ENCODE results near the gene EXOC3L4. TPM values are rescaled to one million over a fixed set of nuclear protein-coding genes. Genes with fewer than 3 reads are reported as not detected.
A peak's percentile ranks its signal among the peaks of the same experiment; 100 is the strongest.

The EXOC3L4 gene
- total and polyA plus RNA-seq, 2 experiments from 2014 or later: not detected

DNA sequence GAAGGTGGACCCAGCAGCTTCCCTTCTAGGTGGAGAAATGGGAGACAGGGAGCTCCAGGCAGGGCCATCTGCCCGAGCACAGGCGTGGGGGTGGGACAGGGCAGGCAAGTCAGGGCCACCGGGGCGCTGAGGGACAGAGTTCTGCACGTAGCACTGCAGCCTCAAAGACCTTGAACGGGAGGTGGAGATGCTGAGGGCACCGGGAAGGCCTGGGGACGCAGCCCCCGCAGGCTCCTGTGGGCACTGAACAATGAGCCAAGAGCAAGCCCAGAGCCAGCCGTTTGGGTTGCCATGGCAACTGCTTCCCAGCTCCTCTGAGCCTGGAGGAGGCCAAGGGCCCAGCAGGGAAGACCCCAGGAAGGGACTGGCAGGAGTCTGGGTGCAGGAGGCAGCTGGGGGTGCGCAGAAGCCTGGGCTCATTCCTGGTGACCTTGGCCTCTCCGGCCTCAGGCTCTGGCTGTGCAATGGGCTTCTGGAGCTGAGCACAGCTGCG, 7.1 kb upstream of the EXOC3L4 start:
- TF ChIP-seq EZH2phosphoT487 (IDR thresholded peaks at IDR 0.05; ENCODE audit: insufficient read depth, low read depth): no peak
- TF ChIP-seq EZH2 (IDR thresholded peaks at IDR 0.05; ENCODE audit: insufficient read depth, poor library complexity, severe bottlenecking): no peak
- DNase-seq: no peak
- no peaks in the 10 kb centered on the region for H3F3A ChIP-seq (ENCODE audit: insufficient read depth)
- H3K27ac ChIP-seq: no peak overlapping the region
- H3K9me2 ChIP-seq (ENCODE audit: insufficient read depth): no peaks in the 10 kb centered on the region
- H3K27me3 ChIP-seq (replicated peaks; ENCODE audit: insufficient read depth): peaks cover 6% of the 10 kb centered on the region; the same call in 1 of the 2 replicates
- H3K79me2 ChIP-seq (ENCODE audit: insufficient read depth): no peaks in the 10 kb centered on the region
- in situ Hi-C loops (cut with MboI): loop anchor here (10.0 kb wide), 1 partner anchor 197 kb away; no protein-coding TSS in a partner anchor
- H4K20me1 ChIP-seq (ENCODE audit: insufficient read depth): no peaks in the 10 kb centered on the region
- H3K4me2 ChIP-seq (ENCODE audit: unreplicated experiment): no peak overlapping the region
- 75 to 79% methylated on average over 12 to 13 of the region's 13 CpGs for WGBS, 2 experiments (ENCODE audit: low coverage in 1 of 2, low lambda C conversion rate in 2 of 2, missing lambda C conversion rate in 2 of 2)
- no peaks in the 10 kb centered on the region for H3K9me3 ChIP-seq (ENCODE audit: low read depth)
- H3K36me3 ChIP-seq (ENCODE audit: low read depth): no peaks in the 10 kb centered on the region
- H2AFZ ChIP-seq: no peak overlapping the region
- no peaks in the 10 kb centered on the region for H3K4me1 ChIP-seq (ENCODE audit: insufficient read depth)
- no peak overlapping the region for H3K4me3 ChIP-seq
- H3K9ac ChIP-seq: no peak overlapping the region

DNA sequence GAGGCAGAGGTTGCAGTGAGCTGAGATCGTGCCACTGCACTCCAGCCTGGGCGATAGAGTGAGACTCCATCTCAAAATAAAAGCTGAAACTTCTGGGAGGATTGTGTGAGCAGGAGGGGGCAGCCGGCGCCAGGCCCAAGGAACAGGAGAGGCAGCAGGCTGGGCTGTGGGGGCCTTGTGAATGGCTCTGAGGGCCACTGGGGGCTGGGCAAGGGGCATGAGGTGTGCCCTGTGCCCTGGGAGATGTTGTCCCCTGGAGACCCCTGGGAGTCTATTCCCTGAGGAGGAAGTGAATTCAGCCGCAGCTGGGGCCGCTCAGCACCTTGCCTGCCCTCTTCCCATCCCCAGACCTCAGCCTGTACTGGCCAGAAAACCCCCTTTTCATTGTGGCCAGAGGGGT, 5.6 kb upstream of the EXOC3L4 start:
- no peak overlapping the region for H2AFZ ChIP-seq
- peaks cover 6% of the 10 kb centered on the region; the same call in 1 of the 2 replicates for H3K27me3 ChIP-seq (replicated peaks; ENCODE audit: insufficient read depth)
- H3K27ac ChIP-seq: no peak overlapping the region
- DNase-seq: no peak
- H3K4me2 ChIP-seq (ENCODE audit: unreplicated experiment): no peak overlapping the region
- in situ Hi-C loops (cut with MboI): loop anchor here (10.0 kb wide), 1 partner anchor 196 kb away; no protein-coding TSS in a partner anchor
- no peaks in the 10 kb centered on the region for H3F3A ChIP-seq (ENCODE audit: insufficient read depth)
- H3K9ac ChIP-seq: no peak overlapping the region
- no peaks in the 10 kb centered on the region for H4K20me1 ChIP-seq (ENCODE audit: insufficient read depth)
- no peaks in the 10 kb centered on the region for H3K9me3 ChIP-seq (ENCODE audit: low read depth)
- H3K9me2 ChIP-seq (ENCODE audit: insufficient read depth): no peaks in the 10 kb centered on the region
- TF ChIP-seq EZH2 (IDR thresholded peaks at IDR 0.05; ENCODE audit: insufficient read depth, poor library complexity, severe bottlenecking): no peak
- no peak for TF ChIP-seq EZH2phosphoT487 (IDR thresholded peaks at IDR 0.05; ENCODE audit: insufficient read depth, low read depth)
- H3K36me3 ChIP-seq (ENCODE audit: low read depth): no peaks in the 10 kb centered on the region
- 77 to 85% methylated on average over 6 of the region's 6 CpGs for WGBS, 2 experiments (ENCODE audit: low coverage in 1 of 2, low lambda C conversion rate in 2 of 2, missing lambda C conversion rate in 2 of 2)
- H3K4me1 ChIP-seq (ENCODE audit: insufficient read depth): no peaks in the 10 kb centered on the region
- H3K4me3 ChIP-seq: no peak overlapping the region
- no peaks in the 10 kb centered on the region for H3K79me2 ChIP-seq (ENCODE audit: insufficient read depth)

DNA sequence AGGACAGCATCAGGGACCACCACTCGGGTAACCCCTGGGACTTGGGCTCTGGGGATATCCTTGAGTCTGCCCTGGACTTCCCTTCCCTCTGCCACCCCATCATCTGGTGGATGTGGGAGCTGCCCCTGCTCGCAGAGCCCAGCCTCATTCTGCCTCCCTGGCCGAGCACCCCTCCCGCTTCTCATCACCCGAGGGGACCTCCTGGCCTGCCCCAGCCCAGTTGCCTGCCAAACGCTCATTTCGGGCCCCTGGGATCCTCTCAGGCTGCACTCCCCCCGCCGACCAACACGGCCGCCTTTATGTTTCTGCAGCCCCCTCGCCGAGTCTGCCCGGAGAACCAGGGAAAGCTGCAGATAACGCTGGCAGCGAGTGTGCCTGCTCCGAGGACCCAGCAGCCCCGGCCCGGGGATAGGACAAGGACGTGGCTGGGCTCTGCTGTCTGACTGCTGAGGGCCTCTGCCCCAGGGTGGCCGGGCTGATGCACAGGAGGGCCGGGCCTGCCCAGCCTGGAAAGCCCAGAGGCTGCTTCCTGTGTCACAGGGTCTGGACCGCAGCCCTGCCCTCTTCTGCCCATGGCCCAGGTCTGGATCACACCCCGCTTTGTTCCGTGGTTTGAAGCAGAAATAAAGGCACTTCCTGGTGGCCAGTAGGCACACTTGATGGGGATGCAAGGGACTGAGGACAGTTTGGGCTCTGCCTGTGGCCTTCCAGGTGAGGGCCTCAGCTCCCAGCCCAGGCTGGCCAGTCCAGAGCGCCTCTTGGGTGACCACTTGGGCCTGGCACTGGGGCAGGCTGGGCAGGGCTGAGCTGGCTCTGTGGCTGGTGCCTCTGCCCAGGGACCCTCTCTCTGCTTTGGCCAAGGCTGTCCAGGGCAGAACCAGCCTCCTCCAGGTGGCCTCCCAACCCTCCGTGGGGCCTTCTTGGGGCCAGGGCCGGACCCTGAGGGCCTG, 4.9 kb upstream of the EXOC3L4 start:
- no peak for TF ChIP-seq EZH2 (IDR thresholded peaks at IDR 0.05; ENCODE audit: insufficient read depth, poor library complexity, severe bottlenecking)
- TF ChIP-seq EZH2phosphoT487 (IDR thresholded peaks at IDR 0.05; ENCODE audit: insufficient read depth, low read depth): no peak
- no peak overlapping the region for H3K4me3 ChIP-seq
- H3K79me2 ChIP-seq (ENCODE audit: insufficient read depth): no peaks in the 10 kb centered on the region
- no peaks in the 10 kb centered on the region for H3F3A ChIP-seq (ENCODE audit: insufficient read depth)
- H2AFZ ChIP-seq: no peak overlapping the region
- H4K20me1 ChIP-seq (ENCODE audit: insufficient read depth): no peaks in the 10 kb centered on the region
- no peaks in the 10 kb centered on the region for H3K9me3 ChIP-seq (ENCODE audit: low read depth)
- H3K9me2 ChIP-seq (ENCODE audit: insufficient read depth): no peaks in the 10 kb centered on the region
- H3K4me2 ChIP-seq (ENCODE audit: unreplicated experiment): no peak overlapping the region
- H3K4me1 ChIP-seq (ENCODE audit: insufficient read depth): no peaks in the 10 kb centered on the region
- H3K9ac ChIP-seq: no peak overlapping the region
- no peaks in the 10 kb centered on the region for H3K36me3 ChIP-seq (ENCODE audit: low read depth)
- 89% methylated on average over 28 of the region's 28 CpGs for whole genome bisulfite sequencing, 2 experiments (ENCODE audit: low coverage in 1 of 2, low lambda C conversion rate in 2 of 2, missing lambda C conversion rate in 2 of 2)
- H3K27me3 ChIP-seq (replicated peaks; ENCODE audit: insufficient read depth): 0 out of 2 replicates have a peak, but pooled peaks cover under 1% of the 10 kb centered on the region
- H3K27ac ChIP-seq: no peak overlapping the region
- no peak for DNase-seq
- in situ Hi-C loops (cut with MboI): loop anchor here (10.0 kb wide), 1 partner anchor 195 kb away; no protein-coding TSS in a partner anchor

DNA sequence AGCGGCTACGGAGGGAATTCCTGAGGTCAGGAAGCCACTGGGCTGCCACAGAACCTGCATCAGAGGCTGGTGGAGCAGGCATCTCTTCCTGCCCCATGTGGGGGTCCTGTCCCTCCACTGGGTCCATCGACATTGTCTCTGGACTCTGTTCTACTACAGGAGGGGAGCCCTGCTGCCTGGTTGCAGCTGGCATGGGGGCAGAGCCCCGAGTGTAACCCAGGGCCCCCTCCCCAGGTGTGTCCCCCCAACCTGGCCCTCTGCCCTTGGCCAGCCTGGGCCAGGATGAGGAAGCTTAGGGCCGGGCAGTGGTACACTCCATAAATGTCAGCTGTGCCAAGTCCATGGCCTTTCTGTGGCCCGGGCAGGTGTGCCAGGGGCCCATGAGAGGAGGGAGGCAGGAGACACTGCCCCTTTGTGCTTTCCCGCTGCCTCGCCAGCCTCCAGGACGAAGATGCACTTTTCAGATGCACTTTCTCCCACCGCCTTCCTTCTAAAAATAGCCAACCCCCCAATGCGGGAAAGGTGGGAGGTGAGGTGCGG, 4.0 kb upstream of the EXOC3L4 start:
- no peaks in the 10 kb centered on the region for H3K9me2 ChIP-seq (ENCODE audit: insufficient read depth)
- in situ Hi-C loops (cut with MboI): no loop called here
- H3K27me3 ChIP-seq (replicated peaks; ENCODE audit: insufficient read depth): no peaks in the 10 kb centered on the region
- H3K79me2 ChIP-seq (ENCODE audit: insufficient read depth): no peaks in the 10 kb centered on the region
- H3K4me3 ChIP-seq: no peak overlapping the region
- TF ChIP-seq EZH2phosphoT487 (IDR thresholded peaks at IDR 0.05; ENCODE audit: insufficient read depth, low read depth) (no peak), EZH2 (IDR thresholded peaks at IDR 0.05; ENCODE audit: insufficient read depth, poor library complexity, severe bottlenecking) (no peak)
- no peak overlapping the region for H3K4me2 ChIP-seq (ENCODE audit: unreplicated experiment)
- no peaks in the 10 kb centered on the region for H3K36me3 ChIP-seq (ENCODE audit: low read depth)
- WGBS, 2 experiments (ENCODE audit: low coverage in 1 of 2, low lambda C conversion rate in 2 of 2, missing lambda C conversion rate in 2 of 2): 85 to 86% methylated on average over 12 of the region's 12 CpGs
- H3K9ac ChIP-seq: no peak overlapping the region
- H2AFZ ChIP-seq: peak overlapping the region; percentile 70; the same call in 1 of the 2 replicates
- H4K20me1 ChIP-seq (ENCODE audit: insufficient read depth): no peaks in the 10 kb centered on the region
- no peak overlapping the region for H3K27ac ChIP-seq
- no peaks in the 10 kb centered on the region for H3K9me3 ChIP-seq (ENCODE audit: low read depth)
- DNase-seq: no peak
- no peaks in the 10 kb centered on the region for H3K4me1 ChIP-seq (ENCODE audit: insufficient read depth)
- no peaks in the 10 kb centered on the region for H3F3A ChIP-seq (ENCODE audit: insufficient read depth)

Measured in GM23248 (cell line).